Immature natural killer cell (primary cell): ENCODE results near the gene COL1A1. TPM values are rescaled to one million over a fixed set of nuclear protein-coding genes. Genes with fewer than 3 reads are reported as not detected.

Source experiments
- DNase-seq, 3 donors: peaks; one replicate each; pipeline ENCODE4 v3.0.0; 2022; ENCODE audit warnings: mixed read lengths in 1 of 3
- H3K27ac Mint-ChIP-seq, 6 donors: one replicate each; pipeline ENCODE4 v1.8.0; 2020; ENCODE audit warnings: mixed read lengths in 6 of 6, mild to moderate bottlenecking in 5 of 6, inconsistent platforms in 4 of 6, moderate library complexity in 3 of 6
- H3K27me3 Mint-ChIP-seq, 3 donors: one replicate each; pipeline ENCODE4 v1.8.0; 2020 to 2021; ENCODE audit warnings: low read depth in 3 of 3, mild to moderate bottlenecking in 3 of 3, mixed read lengths in 3 of 3, moderate library complexity in 3 of 3, inconsistent platforms in 1 of 3
- H3K36me3 Mint-ChIP-seq, 3 donors: one replicate each; pipeline ENCODE4 v1.8.0; 2020; ENCODE audit warnings: mixed read lengths in 3 of 3, inconsistent platforms in 2 of 3, mild to moderate bottlenecking in 2 of 3
- H3K4me1 Mint-ChIP-seq, 2 donors: one replicate each; pipeline ENCODE4 v1.8.0; 2020; ENCODE audit warnings: inconsistent platforms in 2 of 2, mild to moderate bottlenecking in 2 of 2, mixed read lengths in 2 of 2, moderate library complexity in 1 of 2
- H3K4me3 Mint-ChIP-seq, 5 donors: one replicate each; pipeline ENCODE4 v1.8.0; 2020; ENCODE audit warnings: mild to moderate bottlenecking in 5 of 5, mixed read lengths in 5 of 5, inconsistent platforms in 3 of 5, moderate library complexity in 3 of 5
- H3K9me3 Mint-ChIP-seq, 6 donors: one replicate each; pipeline ENCODE4 v1.8.0; 2020; ENCODE audit warnings: mild to moderate bottlenecking in 6 of 6, mixed read lengths in 6 of 6, inconsistent platforms in 4 of 6, moderate library complexity in 3 of 6
- polyA plus RNA-seq, 3 donors: library from polyadenylated mRNA; unstranded; fragments of 300-500 nt; fragmentation: Illumina TruSeq; gene quantifications; one replicate each; pipeline ENCODE4 v1.2.3, GENCODE V29; 2021

COL1A1 gene
- polyA plus RNA-seq, 3 donors from 2014 or later, result not detected

DNA sequence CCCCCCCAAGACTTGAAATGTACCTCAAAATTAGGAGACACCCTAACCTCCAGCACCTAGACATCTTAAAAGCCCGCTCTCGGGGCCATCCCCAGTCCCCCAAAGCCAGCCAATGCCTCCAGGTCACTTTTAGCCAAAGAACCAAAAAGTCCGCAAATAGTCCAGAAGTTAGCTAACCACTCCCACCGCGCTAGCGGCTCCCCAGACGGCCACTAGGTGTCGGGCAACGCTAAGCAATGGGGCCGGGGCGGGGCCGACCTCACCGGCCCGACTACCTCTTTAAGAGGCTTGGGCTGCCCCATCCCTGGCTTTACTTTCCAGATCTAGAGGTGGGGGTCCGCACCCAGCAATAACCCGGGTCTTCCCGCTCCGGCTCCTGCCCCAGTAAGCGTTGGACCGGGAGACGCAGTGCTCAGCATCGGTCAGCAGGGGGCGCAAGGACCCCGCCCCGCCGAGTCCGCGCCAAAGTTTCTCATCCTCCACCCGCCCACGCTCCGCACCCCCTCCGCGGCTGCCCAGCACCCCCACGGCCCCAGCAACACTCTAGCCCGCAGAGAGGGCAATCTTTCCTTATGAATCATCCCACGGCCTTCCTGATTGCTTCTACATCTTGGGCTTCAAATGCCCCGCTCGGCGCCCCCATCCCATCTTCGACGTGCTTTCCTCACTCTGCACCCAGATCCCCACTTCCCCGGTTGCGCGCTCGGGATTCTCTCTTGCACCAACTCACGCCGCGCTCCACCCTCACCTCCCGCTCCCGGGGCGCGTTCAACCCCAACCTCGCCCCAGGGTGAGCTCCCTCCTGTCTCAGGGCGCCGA, 765 bp downstream of the COL1A1 start:
- H3K9me3 Mint-ChIP-seq, result no peaks in the 10 kb centered on the region
- H3K36me3 Mint-ChIP-seq, result no peaks in the 10 kb centered on the region
- peaks cover 25 to 41% (median 31%) of the 10 kb centered on the region in 3 donors for H3K27me3 Mint-ChIP-seq
- peak overlapping the region; percentile 59 to 80 (median 75) for H3K4me3 Mint-ChIP-seq
- H3K27ac Mint-ChIP-seq, result peak overlapping the region in 3 of 6 donors; percentile 7 to 46 (median 40)
- H3K4me1 Mint-ChIP-seq, result peaks cover 13 to 22% of the 10 kb centered on the region in 2 donors
- DNase-seq, result peak; percentile 76 to 79 (median 79)

DNA sequence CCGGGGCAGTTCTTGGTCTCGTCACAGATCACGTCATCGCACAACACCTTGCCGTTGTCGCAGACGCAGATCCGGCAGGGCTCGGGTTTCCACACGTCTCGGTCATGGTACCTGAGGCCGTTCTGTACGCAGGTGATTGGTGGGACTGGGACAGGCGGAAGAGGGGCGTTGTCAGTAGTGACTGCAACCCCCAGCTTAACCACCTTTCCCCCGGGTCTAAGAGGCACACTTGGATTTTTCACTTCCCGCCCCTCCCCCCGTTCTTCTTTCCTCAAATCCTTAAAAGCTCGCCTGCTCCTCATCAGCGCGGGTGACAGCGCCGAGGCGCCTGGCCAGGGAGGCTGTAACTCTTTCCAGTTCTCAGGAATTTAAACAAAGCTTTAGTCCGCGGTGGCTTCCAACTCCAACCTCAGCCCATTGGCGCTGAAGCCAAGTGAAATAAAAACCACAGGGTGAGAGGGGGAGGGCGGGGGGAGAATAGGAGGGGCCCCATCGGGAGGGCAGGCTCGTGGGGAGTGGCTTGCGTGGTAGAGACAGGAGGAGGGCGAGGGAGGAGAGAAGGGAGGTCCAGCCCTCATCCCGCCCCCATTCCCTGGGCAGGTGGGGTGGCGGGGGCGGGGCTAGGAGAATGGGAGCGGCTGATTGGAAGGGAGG, 1.5 kb downstream of the COL1A1 start:
- peak overlapping the region; percentile 59 to 80 (median 75) for H3K4me3 Mint-ChIP-seq
- peaks cover 13 to 22% of the 10 kb centered on the region in 2 donors for H3K4me1 Mint-ChIP-seq
- peak; percentile 43 to 45 (median 44) for DNase-seq
- peak overlapping the region in 5 of 6 donors; percentile 12 to 73 (median 30) for H3K27ac Mint-ChIP-seq
- H3K36me3 Mint-ChIP-seq, result no peaks in the 10 kb centered on the region
- peaks cover 24 to 35% (median 26%) of the 10 kb centered on the region in 3 donors for H3K27me3 Mint-ChIP-seq
- H3K9me3 Mint-ChIP-seq, result no peaks in the 10 kb centered on the region

DNA sequence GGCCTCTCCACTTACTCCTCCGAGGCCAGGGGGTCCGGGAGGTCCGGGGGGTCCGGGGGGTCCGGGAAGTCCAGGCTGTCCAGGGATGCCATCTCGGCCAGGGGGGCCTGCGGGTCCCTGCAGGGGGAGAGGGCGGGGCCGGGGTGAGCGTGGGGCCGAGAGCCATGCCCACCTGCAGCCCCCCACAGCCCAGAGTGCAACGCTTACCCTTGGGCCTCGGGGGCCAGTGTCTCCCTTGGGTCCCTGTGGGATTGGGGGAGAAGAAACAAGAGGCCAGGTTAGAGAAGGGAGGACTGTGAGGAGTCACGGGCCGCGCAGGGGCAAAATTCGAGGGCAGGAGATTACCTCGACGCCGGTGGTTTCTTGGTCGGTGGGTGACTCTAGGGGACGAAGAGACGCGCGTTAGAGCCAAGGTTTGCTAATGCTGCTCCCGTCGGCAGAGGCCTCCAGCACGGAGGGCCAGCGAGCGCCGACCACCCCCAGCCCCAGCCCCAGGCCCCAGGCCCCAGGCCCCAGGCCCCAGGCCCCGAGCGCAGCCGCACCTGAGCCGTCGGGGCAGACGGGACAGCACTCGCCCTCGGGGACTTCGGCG, 2.1 kb downstream of the COL1A1 start:
- no peaks in the 10 kb centered on the region for H3K9me3 Mint-ChIP-seq
- no peak overlapping the region for H3K27ac Mint-ChIP-seq
- H3K27me3 Mint-ChIP-seq, result peaks cover 23 to 31% (median 26%) of the 10 kb centered on the region in 3 donors
- no peak for DNase-seq
- no peaks in the 10 kb centered on the region for H3K36me3 Mint-ChIP-seq
- no peak overlapping the region for H3K4me3 Mint-ChIP-seq
- peaks cover 13 to 22% of the 10 kb centered on the region in 2 donors for H3K4me1 Mint-ChIP-seq

DNA sequence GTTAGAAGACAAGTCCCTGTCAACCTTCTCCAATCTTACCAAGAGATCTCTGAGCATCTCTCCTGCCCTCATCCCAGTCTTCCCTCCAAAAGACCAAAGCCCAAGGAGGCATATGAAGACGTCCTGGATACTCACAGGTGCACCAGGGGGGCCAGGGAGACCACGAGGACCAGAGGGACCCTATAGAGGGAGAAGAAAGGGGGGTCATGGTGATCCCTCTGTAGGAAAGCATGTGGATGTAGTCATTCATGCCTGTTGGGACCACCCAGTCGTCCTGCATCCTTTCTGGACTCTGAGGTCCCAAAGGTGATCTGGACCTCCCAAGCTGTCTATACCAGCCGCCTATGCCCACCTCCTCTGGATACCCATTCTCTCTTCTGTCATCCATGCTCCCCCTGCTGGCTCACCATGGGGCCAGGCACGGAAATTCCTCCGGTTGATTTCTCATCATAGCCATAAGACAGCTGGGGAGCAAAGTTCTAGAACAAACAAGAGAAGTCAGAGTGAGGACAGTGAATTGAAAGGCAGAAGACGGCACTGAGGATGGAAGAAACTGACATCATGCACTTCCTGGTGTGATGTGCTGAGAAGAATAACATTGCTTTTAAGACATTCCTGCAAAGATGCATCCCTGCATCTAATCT, 3.3 kb downstream of the COL1A1 start:
- peak overlapping the region in 1 of 5 donors; percentile 34 for H3K4me3 Mint-ChIP-seq

DNA sequence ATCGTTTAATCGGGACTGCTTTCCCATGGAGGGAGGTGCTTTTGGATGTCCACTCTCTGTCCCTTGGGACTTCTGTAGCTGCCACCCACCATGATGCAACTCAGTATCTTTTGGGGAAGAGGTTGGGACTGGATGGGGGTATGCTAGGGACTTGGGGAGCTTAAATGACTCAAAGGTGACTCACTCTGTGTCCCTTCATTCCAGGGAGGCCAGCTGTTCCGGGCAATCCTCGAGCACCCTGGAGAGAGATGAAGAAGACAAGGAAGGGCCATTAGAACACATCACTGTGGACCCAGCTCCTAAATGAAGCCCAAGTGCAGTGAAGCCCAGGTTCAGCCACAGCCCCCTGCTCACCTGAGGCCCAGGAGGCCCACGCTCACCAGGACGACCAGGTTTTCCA, 4.6 kb downstream of the COL1A1 start:
- Mint-ChIP-seq H3K4me3 (no peak overlapping the region), H3K36me3 (no peaks in the 10 kb centered on the region), H3K27ac (no peak overlapping the region), H3K4me1 (peaks cover 13 to 20% of the 10 kb centered on the region in 2 donors), H3K9me3 (peaks cover 0 to 2% (median 0%) of the 10 kb centered on the region in 6 donors), H3K27me3 (peaks cover 16 to 20% (median 18%) of the 10 kb centered on the region in 3 donors)
- no peak for DNase-seq

More for the DNA sequence above, 3.3 kb downstream of the COL1A1 start:
- Mint-ChIP-seq H3K27ac (peak overlapping the region in 2 of 6 donors; percentile 9 to 58), H3K9me3 (no peaks in the 10 kb centered on the region), H3K4me1 (peaks cover 13 to 22% of the 10 kb centered on the region in 2 donors), H3K27me3 (peaks cover 26 to 27% (median 26%) of the 10 kb centered on the region in 3 donors), H3K36me3 (no peaks in the 10 kb centered on the region)
- DNase-seq, result peak in 2 of 3 donors; percentile 20 to 24

DNA sequence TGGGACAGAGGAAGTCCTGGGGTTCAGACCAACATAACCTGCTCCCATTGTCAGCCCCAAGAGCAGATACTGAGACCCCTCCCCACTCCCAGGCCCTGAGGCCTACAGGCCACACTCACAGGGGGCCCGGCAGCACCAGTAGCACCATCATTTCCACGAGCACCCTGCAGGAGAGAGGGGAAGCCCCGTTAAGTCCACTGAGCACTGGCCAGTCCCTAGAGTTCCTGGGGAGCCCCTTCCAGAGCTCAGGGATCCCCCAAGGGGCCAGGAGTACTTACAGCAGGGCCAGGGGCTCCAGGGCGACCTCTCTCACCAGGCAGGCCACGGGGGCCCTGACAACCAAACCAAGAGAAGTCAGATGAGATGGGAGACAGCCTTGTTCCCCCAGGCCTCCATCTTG, 5.4 kb downstream of the COL1A1 start:
- Mint-ChIP-seq H3K4me3 (no peak overlapping the region), H3K27me3 (peaks cover 13 to 18% (median 16%) of the 10 kb centered on the region in 3 donors), H3K4me1 (peaks cover 9 to 18% of the 10 kb centered on the region in 2 donors), H3K27ac (no peak overlapping the region), H3K9me3 (peaks cover 0 to 2% (median 0%) of the 10 kb centered on the region in 6 donors), H3K36me3 (no peaks in the 10 kb centered on the region)
- DNase-seq, result no peak

DNA sequence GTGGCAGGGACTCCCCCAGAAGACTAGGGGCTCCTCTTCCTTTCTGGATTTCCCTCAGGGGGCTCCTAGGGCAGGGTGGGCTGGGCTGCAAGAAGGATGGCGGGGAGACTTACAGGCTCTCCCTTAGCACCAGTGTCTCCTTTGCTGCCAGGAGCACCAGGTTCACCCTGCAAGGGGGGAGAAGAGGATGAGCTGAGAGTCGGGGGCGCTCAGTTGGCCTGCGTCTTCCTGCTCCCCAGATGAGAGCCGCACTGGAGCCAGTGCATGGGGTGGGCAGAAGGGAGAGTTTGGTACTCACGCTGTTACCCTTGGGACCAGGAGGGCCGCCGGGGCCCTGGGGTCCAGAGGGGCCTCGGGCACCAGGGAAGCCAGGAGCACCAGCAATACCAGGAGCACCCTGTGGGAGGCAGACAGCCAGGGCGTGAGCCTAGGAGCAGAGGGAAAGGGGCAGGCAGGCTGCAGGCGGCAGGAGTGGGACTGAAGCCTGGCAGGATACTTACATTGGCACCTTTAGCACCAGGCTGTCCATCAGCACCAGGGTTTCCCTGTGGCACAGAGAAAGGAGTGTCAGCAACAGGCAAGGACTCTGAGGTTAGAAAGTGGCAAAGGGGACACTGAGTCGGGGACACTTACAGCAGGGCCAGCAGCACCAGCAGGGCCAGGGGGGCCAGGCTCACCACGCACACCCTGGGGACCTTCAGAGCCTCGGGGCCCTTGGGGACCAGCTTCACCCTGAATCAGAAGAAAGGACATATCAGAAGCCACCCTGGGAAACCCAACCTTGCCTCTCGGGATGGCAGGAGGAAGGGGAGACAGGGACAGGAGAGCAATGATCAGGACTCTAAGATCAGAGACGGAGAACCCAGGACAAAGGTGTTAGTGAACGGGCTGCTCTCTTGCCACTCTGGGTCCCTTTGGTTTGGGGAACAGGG, 6.2 kb downstream of the COL1A1 start:
- H3K27me3 Mint-ChIP-seq, result peaks cover 10 to 13% (median 11%) of the 10 kb centered on the region in 3 donors
- no peaks in the 10 kb centered on the region for H3K36me3 Mint-ChIP-seq
- H3K27ac Mint-ChIP-seq, result no peak overlapping the region
- H3K4me1 Mint-ChIP-seq, result peaks cover under 1 to 10% of the 10 kb centered on the region in 2 donors
- no peak for DNase-seq
- H3K9me3 Mint-ChIP-seq, result peaks cover 0 to 2% (median 0%) of the 10 kb centered on the region in 6 donors
- no peak overlapping the region for H3K4me3 Mint-ChIP-seq

DNA sequence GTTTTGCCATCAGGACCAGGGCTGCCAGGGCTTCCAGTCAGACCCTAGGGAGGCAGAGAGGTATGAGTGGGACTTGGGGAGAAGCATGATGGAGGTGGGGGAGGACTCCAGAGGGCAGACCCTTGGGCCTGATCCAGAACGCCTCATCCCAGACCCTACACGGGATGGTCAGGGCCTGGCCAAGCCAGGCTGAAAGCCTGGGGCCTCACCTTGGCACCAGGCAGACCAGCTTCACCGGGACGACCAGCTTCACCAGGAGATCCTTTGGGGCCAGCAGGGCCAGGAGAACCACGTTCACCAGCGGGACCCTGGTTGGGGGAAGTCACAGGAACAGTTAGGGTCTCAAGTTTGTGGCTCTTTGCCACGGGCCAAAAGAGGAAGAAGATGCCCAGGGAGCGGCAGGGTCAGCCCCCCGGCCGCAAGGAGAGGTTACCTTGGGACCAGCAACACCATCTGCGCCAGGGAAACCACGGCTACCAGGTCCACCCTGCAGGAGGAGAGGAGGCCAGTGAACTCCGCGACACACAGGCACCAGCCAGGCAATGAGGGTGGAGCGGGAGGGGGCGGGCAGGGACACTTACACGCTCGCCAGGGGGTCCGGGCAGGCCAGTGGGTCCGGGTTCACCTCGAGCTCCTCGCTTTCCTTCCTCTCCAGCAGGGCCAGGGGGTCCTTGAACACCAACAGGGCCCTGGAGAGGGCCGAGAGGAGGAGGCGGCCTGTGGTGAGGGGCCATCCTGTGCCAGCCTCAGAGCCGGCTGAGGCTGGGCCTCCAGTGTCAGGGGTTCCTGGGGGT, 7.1 kb downstream of the COL1A1 start:
- DNase-seq, result no peak
- H3K9me3 Mint-ChIP-seq, result peaks cover 0 to 2% (median 0%) of the 10 kb centered on the region in 6 donors
- H3K36me3 Mint-ChIP-seq, result no peaks in the 10 kb centered on the region
- peaks cover 0 to 6% of the 10 kb centered on the region in 2 donors for H3K4me1 Mint-ChIP-seq
- H3K4me3 Mint-ChIP-seq, result no peak overlapping the region
- H3K27me3 Mint-ChIP-seq, result peaks cover 9 to 13% (median 13%) of the 10 kb centered on the region in 3 donors
- H3K27ac Mint-ChIP-seq, result no peak overlapping the region

DNA sequence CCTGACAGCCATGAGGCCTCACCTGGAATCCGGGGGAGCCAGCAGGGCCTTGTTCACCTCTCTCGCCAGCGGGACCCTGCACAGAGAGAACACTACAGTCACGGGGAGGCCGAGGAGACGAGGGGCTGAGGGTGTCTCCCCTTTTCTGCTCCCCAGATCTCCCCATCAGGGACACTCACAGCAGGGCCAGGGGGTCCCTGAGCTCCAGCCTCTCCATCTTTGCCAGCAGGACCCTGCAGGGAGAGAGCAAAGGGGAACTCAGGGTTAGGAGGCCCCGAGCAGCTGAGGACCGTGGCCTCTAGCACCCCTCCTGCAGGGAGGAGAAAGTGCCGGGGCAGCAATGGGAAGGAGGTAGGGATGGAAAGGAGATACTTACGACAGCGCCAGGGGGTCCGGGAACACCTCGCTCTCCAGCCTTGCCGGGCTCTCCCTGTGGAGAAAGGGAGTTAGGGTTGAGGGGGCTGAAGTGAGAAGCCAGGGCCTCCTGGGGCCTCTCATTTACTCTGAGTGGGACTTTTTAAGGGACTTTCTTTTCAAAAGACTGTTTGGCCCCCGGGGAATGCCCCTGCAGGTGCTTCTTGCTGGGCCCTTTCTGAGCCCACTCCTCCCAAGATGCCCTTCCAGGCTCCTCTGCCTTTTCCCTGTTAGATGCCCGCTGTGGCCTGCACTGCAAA, 8.7 kb downstream of the COL1A1 start:
- H3K9me3 Mint-ChIP-seq, result peaks cover 0 to 2% (median 0%) of the 10 kb centered on the region in 6 donors
- no peak overlapping the region for H3K27ac Mint-ChIP-seq
- peaks cover 4 to 10% (median 6%) of the 10 kb centered on the region in 3 donors for H3K27me3 Mint-ChIP-seq
- DNase-seq, result no peak
- no peaks in the 10 kb centered on the region for H3K4me1 Mint-ChIP-seq
- no peak overlapping the region for H3K4me3 Mint-ChIP-seq
- H3K36me3 Mint-ChIP-seq, result no peaks in the 10 kb centered on the region

DNA sequence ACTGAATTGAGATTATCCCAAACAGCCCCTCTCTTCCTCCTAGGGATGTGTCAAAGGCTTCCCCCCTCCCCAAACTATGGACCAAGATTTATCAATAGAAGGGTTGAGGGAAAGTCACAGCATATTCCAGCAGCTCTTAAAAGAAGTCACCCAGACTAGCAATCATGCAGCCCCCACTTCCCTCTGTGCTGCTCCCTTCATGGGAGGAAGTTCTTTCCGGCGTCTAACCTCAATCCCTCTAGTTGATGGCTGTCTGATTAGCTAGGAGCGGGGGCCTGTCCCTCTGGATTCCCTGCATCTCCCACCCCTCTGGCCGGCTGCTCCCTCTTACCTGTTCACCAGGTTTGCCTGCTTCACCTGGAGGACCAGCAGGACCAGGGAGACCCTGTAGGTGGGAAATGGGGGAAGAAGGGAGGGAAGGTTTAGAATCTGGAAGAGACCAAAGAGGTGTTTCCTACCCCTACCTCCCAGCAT, 9.2 kb downstream of the COL1A1 start:
- Mint-ChIP-seq H3K36me3 (no peaks in the 10 kb centered on the region), H3K4me1 (no peaks in the 10 kb centered on the region), H3K9me3 (peaks cover 0 to 2% (median 0%) of the 10 kb centered on the region in 6 donors), H3K4me3 (no peak overlapping the region), H3K27me3 (peaks cover 4 to 7% (median 4%) of the 10 kb centered on the region in 3 donors), H3K27ac (no peak overlapping the region)
- no peak for DNase-seq

DNA sequence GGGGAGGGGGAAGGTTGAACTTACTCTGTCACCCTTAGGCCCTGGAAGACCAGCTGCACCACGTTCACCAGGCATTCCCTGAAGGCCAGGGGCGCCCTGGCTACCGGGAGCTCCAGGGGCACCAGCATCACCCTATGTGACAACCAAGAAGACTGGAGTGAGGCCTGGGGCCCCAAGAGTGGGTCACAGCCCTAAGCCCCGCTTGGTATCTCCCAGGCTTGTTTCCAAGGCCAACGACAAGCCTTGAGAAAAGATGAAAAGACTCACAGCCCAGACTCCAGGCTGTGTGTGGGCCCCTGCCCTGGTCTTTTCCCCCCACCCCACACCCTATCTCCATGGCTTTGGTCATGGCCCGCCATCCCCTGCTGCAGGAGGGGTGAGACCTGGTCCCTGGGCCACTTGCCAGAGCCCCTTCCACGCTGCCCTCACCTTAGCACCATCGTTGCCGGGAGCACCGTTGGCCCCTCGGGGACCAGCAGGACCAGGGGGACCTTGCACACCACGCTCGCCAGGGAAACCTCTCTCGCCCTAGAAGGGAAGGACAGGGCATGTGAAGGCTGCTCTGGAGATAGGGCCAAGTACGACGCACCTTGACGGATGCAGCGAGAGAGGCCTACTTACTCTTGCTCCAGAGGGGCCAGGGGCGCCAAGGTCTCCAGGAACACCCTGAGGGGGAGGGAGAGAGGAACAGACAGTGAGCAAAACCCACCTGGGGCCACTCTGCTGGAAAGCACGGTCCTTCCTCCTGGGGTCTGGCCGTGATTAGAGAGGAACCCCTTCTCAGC, 9.9 kb downstream of the COL1A1 start:
- Mint-ChIP-seq H3K4me1 (no peaks in the 10 kb centered on the region), H3K36me3 (no peaks in the 10 kb centered on the region), H3K4me3 (no peak overlapping the region), H3K27ac (no peak overlapping the region), H3K27me3 (peaks cover 4 to 6% (median 4%) of the 10 kb centered on the region in 3 donors), H3K9me3 (peaks cover 0 to 2% (median 0%) of the 10 kb centered on the region in 6 donors)
- DNase-seq, result no peak
